ENCODE data around the gene COG3. TPM values are rescaled to one million over a fixed set of nuclear protein-coding genes. Genes with fewer than 3 reads are reported as not detected.

Gene COG3
- total and polyA plus RNA-seq, 10 of the 15 experiments (the other 5 are each of a cell fraction or from before 2014, with no cell fraction given): 6.1 to 35.1 (median 22.6) TPM

GRCh38 chr13:45464687-45465453 is at the start of gene COG3 (continued):
- peak in 1 of 2 experiments; percentile 15; a peak in 1 of 3 replicates for TF ChIP-seq EGR1 (IDR thresholded peaks at IDR 0.05; ENCODE audit: borderline replicate concordance in 1 of 2, low read depth in 2 of 2, low read length in 2 of 2)
- TF ChIP-seq CREM (IDR thresholded peaks at IDR 0.05; ENCODE audit: low read depth): peak; percentile 85
- TF ChIP-seq MTA3 (IDR thresholded peaks at IDR 0.05; ENCODE audit: borderline replicate concordance, low read length): no peak
- TF ChIP-seq E2F8 (IDR thresholded peaks at IDR 0.05; ENCODE audit: low read depth, partially characterized antibody): peak; percentile 78
- no peak for TF ChIP-seq ZBTB33 (IDR thresholded peaks at IDR 0.05)
- no peak for TF ChIP-seq STAT3 (IDR thresholded peaks at IDR 0.05; ENCODE audit: low read depth, low read length)
- no peak for TF ChIP-seq WRNIP1 (IDR thresholded peaks at IDR 0.05; ENCODE audit: borderline replicate concordance, low read depth, low read length)
- TF ChIP-seq NR2C1 (IDR thresholded peaks at IDR 0.05): peak; percentile 99
- TF ChIP-seq HDAC2 (IDR thresholded peaks at IDR 0.05): no peak
- no peak for TF ChIP-seq TCF7 (IDR thresholded peaks at IDR 0.05; ENCODE audit: borderline replicate concordance)
- peak; percentile 98 for TF ChIP-seq SRF (IDR thresholded peaks at IDR 0.05; ENCODE audit: low read depth in 2 of 2, low read length in 2 of 2)
- peak; percentile 19; the same call in 1 of the 2 replicates for TF ChIP-seq ATF3 (IDR thresholded peaks at IDR 0.05; ENCODE audit: borderline replicate concordance, extremely low read depth, low read depth, low read length)
- TF ChIP-seq NRF1 (conservative IDR thresholded peaks at IDR 0.05; ENCODE audit: low read depth, low read length): no peak
- TF ChIP-seq ZNF384 (IDR thresholded peaks at IDR 0.05; ENCODE audit: borderline replicate concordance, low read depth, low read length): peak; percentile 62; the same call in 1 of the 2 replicates
- TF ChIP-seq NFXL1 (IDR thresholded peaks at IDR 0.05; ENCODE audit: borderline replicate concordance): no peak
- peak; percentile 70 for TF ChIP-seq SIX5 (IDR thresholded peaks at IDR 0.05; ENCODE audit: low read depth, low read length, severe bottlenecking)
- TF ChIP-seq SMARCA5 (IDR thresholded peaks at IDR 0.05): no peak
- no peak for TF ChIP-seq FOS (IDR thresholded peaks at IDR 0.05; ENCODE audit: borderline replicate concordance, extremely low read depth, insufficient read length)
- peak; percentile 92 for TF ChIP-seq TARDBP (IDR thresholded peaks at IDR 0.05; ENCODE audit: borderline replicate concordance)
- TF ChIP-seq KLF5 (IDR thresholded peaks at IDR 0.05; ENCODE audit: partially characterized antibody): peak; percentile 36
- TF ChIP-seq HDAC6 (IDR thresholded peaks at IDR 0.05; ENCODE audit: unreplicated experiment): no peak
- TF ChIP-seq IRF3 (IDR thresholded peaks at IDR 0.05): no peak
- no peak for TF ChIP-seq ZSCAN29 (IDR thresholded peaks at IDR 0.05)
- TF ChIP-seq USF2 (IDR thresholded peaks at IDR 0.05; ENCODE audit: borderline replicate concordance, low read depth, low read length): no peak; the same call in 1 of the 2 replicates
